GM23338 (cell line): ENCODE results near the gene ATXN7. TPM values are rescaled to one million over a fixed set of nuclear protein-coding genes. Genes with fewer than 3 reads are reported as not detected.

Experiments
- ATAC-seq: fragments of 200-7000 bp; cut with Tn5 transposase; 3 replicates; pipeline ENCODE4 v1.9.1; 2020
- DNase-seq: peaks from one replicate; pipeline ENCODE4 v3.0.0-alpha.2; 2015; ENCODE audit warnings: low spot score
- H2AFZ ChIP-seq: fragments of 200-600 bp; sonication (generic); 2 replicates; pipeline ENCODE4 v1.8.0; 2016; ENCODE audit warnings: antibody characterized with exemption, mild to moderate bottlenecking, moderate library complexity
- H3F3A ChIP-seq: fragments of 200-600 bp; sonication (generic); replicated peaks from 2 replicates; pipeline ENCODE4 v1.8.0; 2017; ENCODE audit warnings: antibody characterized with exemption, mixed run types, low read depth
- H3K27ac ChIP-seq: fragments of 200-600 bp; sonication (generic); 2 replicates; pipeline ENCODE4 v1.6.1; 2016; ENCODE audit warnings: low read depth
- H3K27me3 ChIP-seq: fragments of 200-600 bp; sonication (generic); 2 replicates; pipeline ENCODE4 v1.8.0; 2016; ENCODE audit warnings: mild to moderate bottlenecking, mixed run types, moderate library complexity; ENCODE audit not compliant: insufficient read depth
- H3K36me3 ChIP-seq: fragments of 200-600 bp; sonication (generic); 2 replicates; pipeline ENCODE4 v1.8.0; 2016; ENCODE audit warnings: mild to moderate bottlenecking; ENCODE audit not compliant: insufficient read depth
- H3K4me1 ChIP-seq: fragments of 200-600 bp; sonication (generic); 2 replicates; pipeline ENCODE4 v1.8.0; 2016; ENCODE audit warnings: mild to moderate bottlenecking, moderate library complexity; ENCODE audit not compliant: insufficient read depth
- H3K4me2 ChIP-seq: fragments of 200-600 bp; sonication (generic); 2 replicates; pipeline ENCODE4 v1.7.1; 2017; ENCODE audit warnings: mixed run types
- H3K4me3 ChIP-seq: fragments of 200-600 bp; sonication (generic); 2 replicates; pipeline ENCODE4 v1.6.1; 2016; ENCODE audit warnings: mixed run types
- H3K79me2 ChIP-seq: fragments of 200-600 bp; sonication (generic); replicated peaks from 2 replicates; pipeline ENCODE4 v1.8.0; 2017; ENCODE audit warnings: mild to moderate bottlenecking; ENCODE audit not compliant: insufficient read depth
- H3K9me2 ChIP-seq: fragments of 200-600 bp; sonication (generic); 2 replicates; pipeline ENCODE4 v1.8.0; 2017; ENCODE audit not compliant: insufficient read depth
- H4K20me1 ChIP-seq: fragments of 200-600 bp; sonication (generic); replicated peaks from 2 replicates; pipeline ENCODE4 v1.8.0; 2017; ENCODE audit warnings: mild to moderate bottlenecking; ENCODE audit not compliant: insufficient read depth
- H3K27ac Mint-ChIP-seq: 2 replicates; pipeline ENCODE4 v1.8.0; 2020; ENCODE audit warnings: inconsistent platforms, mild to moderate bottlenecking, moderate library complexity, mixed read lengths
- H3K27me3 Mint-ChIP-seq: 3 replicates; pipeline ENCODE4 v1.8.0; 2022; ENCODE audit warnings: low read depth, mild to moderate bottlenecking, moderate library complexity, mixed read lengths, inconsistent platforms; ENCODE audit not compliant: insufficient read depth, poor library complexity
- H3K36me3 Mint-ChIP-seq: 3 replicates; pipeline ENCODE4 v1.8.0; 2021; ENCODE audit warnings: low read depth, mild to moderate bottlenecking, inconsistent platforms, moderate library complexity, mixed read lengths
- H3K4me1 Mint-ChIP-seq: 3 replicates; pipeline ENCODE4 v1.8.0; 2020; ENCODE audit warnings: mild to moderate bottlenecking, inconsistent platforms, mixed read lengths
- H3K4me3 Mint-ChIP-seq: 3 replicates; pipeline ENCODE4 v1.8.0; 2021; ENCODE audit warnings: moderate library complexity, mild to moderate bottlenecking, inconsistent platforms, mixed read lengths
- H3K9me3 Mint-ChIP-seq: 3 replicates; pipeline ENCODE4 v1.8.0; 2020; ENCODE audit warnings: moderate library complexity, mild to moderate bottlenecking, inconsistent platforms, mixed read lengths
- CREB1 ChIP-seq: fragments of 250-450 bp; sonication (Bioruptor Pico); IDR thresholded peaks from 2 replicates; pipeline ENCODE4 v1.5.0; 2020; ENCODE audit warnings: low read depth, mild to moderate bottlenecking, moderate library complexity
- CTCF ChIP-seq, 2 experiments: fragments of 200-600 bp in 1 of 2; sonication (generic) in 1 of 2; conservative IDR thresholded peaks; 2 replicates each; pipeline versions ENCODE4 v1.5.1 to v1.6.1; 2016 to 2017; ENCODE audit warnings: antibody characterized with exemption in 2 of 2, low read depth in 2 of 2, mild to moderate bottlenecking in 2 of 2, moderate library complexity in 1 of 2
- EZH2 ChIP-seq: fragments of 200-600 bp; sonication (generic); IDR thresholded peaks from one replicate; pipeline ENCODE4 v1.8.0; 2017; ENCODE audit warnings: antibody characterized with exemption, mild to moderate bottlenecking, low read depth; ENCODE audit not compliant: unreplicated experiment
- EZH2phosphoT487 ChIP-seq: fragments of 200-600 bp; sonication (generic); IDR thresholded peaks from one replicate; pipeline ENCODE4 v1.8.1; 2018; ENCODE audit warnings: antibody characterized with exemption; ENCODE audit not compliant: unreplicated experiment
- JUNB ChIP-seq: IDR thresholded peaks from one replicate; pipeline ENCODE4 v1.6.1; 2016; ENCODE audit warnings: antibody characterized with exemption; ENCODE audit not compliant: unreplicated experiment
- NANOG ChIP-seq: IDR thresholded peaks from 2 replicates; pipeline ENCODE4 v1.6.1; 2016; ENCODE audit warnings: antibody characterized with exemption, borderline replicate concordance
- POLR2AphosphoS5 ChIP-seq: IDR thresholded peaks from 2 replicates; pipeline ENCODE4 v1.6.1; 2016; ENCODE audit warnings: antibody characterized with exemption, low read depth
- REST ChIP-seq: IDR thresholded peaks from one replicate; pipeline ENCODE4 v1.6.1; 2018; ENCODE audit warnings: antibody characterized with exemption; ENCODE audit not compliant: unreplicated experiment
- STAT1 ChIP-seq: IDR thresholded peaks from one replicate; pipeline ENCODE4 v1.6.1; 2016; ENCODE audit warnings: antibody characterized with exemption; ENCODE audit not compliant: unreplicated experiment
- ZNF114 ChIP-seq: fragments of 250-450 bp; sonication (Bioruptor Pico); IDR thresholded peaks from 2 replicates; pipeline ENCODE4 v1.5.0; 2020; ENCODE audit warnings: mild to moderate bottlenecking, moderate library complexity
- ZNF331 ChIP-seq: fragments of 250-450 bp; sonication (Bioruptor Pico); IDR thresholded peaks from 2 replicates; pipeline ENCODE4 v1.5.0; 2020; ENCODE audit warnings: low read depth, mild to moderate bottlenecking, moderate library complexity
- ZNF462 ChIP-seq: fragments of 250-450 bp; sonication (Bioruptor Pico); IDR thresholded peaks from 2 replicates; pipeline ENCODE4 v1.5.0; 2020; ENCODE audit warnings: mild to moderate bottlenecking, moderate library complexity
- polyA plus RNA-seq: library from polyadenylated mRNA; unstranded; fragments of >200 nt; fragmentation: Nextera tagmentation; extraction: Ambion mirVana; gene quantifications from 2 replicates; pipeline ENCODE4 v1.2.1, GENCODE V29; 2016
- total RNA-seq: library from RNA; depleted of rRNA; stranded (reverse); fragments of >200 nt; shearing (Covaris generic); gene quantifications from 2 replicates; pipeline ENCODE4 v1.2.3, GENCODE V29; 2014

Gene ATXN7
- total and polyA plus RNA-seq, 2 experiments from 2014 or later = 4.0 to 17.2 TPM

- TF ChIP-seq EZH2phosphoT487 (no peak), ZNF331 (no peak), CREB1 (CRISPR knock-in tag) (no peak), JUNB (no peak), POLR2AphosphoS5 (no peak), EZH2 (no peak)
Measured at GRCh38 chr3:63952248-63952594, 88.6 kb downstream of the ATXN7 start (continued).

- Histone ChIP-seq H3K27ac (no peak overlapping the region), H3K27me3 (no peaks in the 10 kb centered on the region), H3K36me3 (no peaks in the 10 kb centered on the region), H3F3A (no peaks in the 10 kb centered on the region; the same call in 1 of the 2 replicates), H3K4me1 (peaks cover 62% of the 10 kb centered on the region), H4K20me1 (no peaks in the 10 kb centered on the region), H3K9me2 (no peaks in the 10 kb centered on the region), H2AFZ (no peak overlapping the region), H3K4me3 (no peak overlapping the region), H3K79me2 (0 out of 2 replicates have a peak, but pooled peaks cover 9% of the 10 kb centered on the region), H3K4me2 (no peak overlapping the region)
- ATAC-seq (no peak), DNase-seq (no peak)
- Mint-ChIP-seq H3K9me3 (no peaks in the 10 kb centered on the region), H3K27me3 (peaks cover 6% of the 10 kb centered on the region), H3K36me3 (peaks cover 4% of the 10 kb centered on the region), H3K4me1 (peaks cover 64% of the 10 kb centered on the region), H3K27ac (peak overlapping the region; percentile 61), H3K4me3 (no peak overlapping the region)
- no peak for TF ChIP-seq JUNB
- no peak for TF ChIP-seq ZNF331
- TF ChIP-seq ZNF114 (CRISPR knock-in tag) = no peak
- TF ChIP-seq CREB1 (CRISPR knock-in tag) = no peak
- TF ChIP-seq ZNF462 = no peak
- no peak for TF ChIP-seq EZH2phosphoT487
- TF ChIP-seq CTCF (conservative IDR thresholded peaks at IDR 0.05; ENCODE audit: low read depth in 2 of 2) = no peak
- TF ChIP-seq STAT1 = no peak
- TF ChIP-seq EZH2 = no peak
- TF ChIP-seq NANOG = no peak
- no peak for TF ChIP-seq POLR2AphosphoS5
- no peak for TF ChIP-seq REST
Measured at GRCh38 chr3:63954182-63954581, 90.5 kb downstream of the ATXN7 start.
